Neuronal stem cell (in vitro differentiated cells): ENCODE data around the gene YIPF5.

Experiments used
- DNase-seq: peaks from one replicate; pipeline ENCODE4 v3.0.0-alpha.2; 2013; ENCODE audit warnings: low spot score
- H2AFZ ChIP-seq: one replicate; pipeline ENCODE4 v1.6.1; 2013; ENCODE audit warnings: mild to moderate bottlenecking, low read length, inconsistent platforms
- H2AK5ac ChIP-seq: 2 replicates; pipeline ENCODE4 v1.6.1; 2013; ENCODE audit warnings: low read depth, mild to moderate bottlenecking, inconsistent platforms, low read length, moderate library complexity, mixed read lengths
- H2BK120ac ChIP-seq: 2 replicates; pipeline ENCODE4 v1.6.1; 2013; ENCODE audit warnings: low read depth, mild to moderate bottlenecking, inconsistent platforms, low read length, moderate library complexity, mixed read lengths
- H2BK12ac ChIP-seq: one replicate; pipeline ENCODE4 v1.6.1; 2013; ENCODE audit warnings: low read length, inconsistent platforms
- H2BK15ac ChIP-seq: 2 replicates; pipeline ENCODE4 v1.6.1; 2013; ENCODE audit warnings: mild to moderate bottlenecking, low read length, inconsistent platforms, mixed read lengths
- H2BK5ac ChIP-seq: one replicate; pipeline ENCODE4 v1.6.1; 2013; ENCODE audit warnings: inconsistent platforms, mild to moderate bottlenecking, low read length, moderate library complexity
- H3K14ac ChIP-seq: one replicate; pipeline ENCODE4 v1.6.1; 2013; ENCODE audit warnings: low read length, inconsistent platforms
- H3K18ac ChIP-seq: 2 replicates; pipeline ENCODE4 v1.6.1; 2013; ENCODE audit warnings: low read length, inconsistent platforms
- H3K23ac ChIP-seq: 2 replicates; pipeline ENCODE4 v1.6.1; 2013; ENCODE audit warnings: low read depth, mild to moderate bottlenecking, mixed read lengths, low read length, inconsistent platforms; ENCODE audit not compliant: poor library complexity
- H3K27ac ChIP-seq: replicated peaks from 3 replicates; pipeline ENCODE4 v1.5.1; 2013; ENCODE audit warnings: low read length, inconsistent platforms
- H3K27me3 ChIP-seq, 3 experiments: 2 replicates each; pipeline ENCODE4 v1.6.1; 2013; ENCODE audit warnings: low read length in 3 of 3, mild to moderate bottlenecking in 2 of 3, inconsistent platforms in 1 of 3, low read depth in 1 of 3, mixed read lengths in 1 of 3, moderate library complexity in 1 of 3; ENCODE audit not compliant: control insufficient read depth in 3 of 3, insufficient read depth in 3 of 3
- H3K36me3 ChIP-seq, 2 donors: replicated peaks in 1 of 2; 2 replicates each; pipeline ENCODE4 v1.6.1; 2013; ENCODE audit warnings: low read length in 2 of 2; ENCODE audit not compliant: control insufficient read depth in 2 of 2, insufficient read depth in 2 of 2
- H3K4ac ChIP-seq: 2 replicates; pipeline ENCODE4 v1.6.1; 2013; ENCODE audit warnings: inconsistent platforms, mild to moderate bottlenecking, low read length, moderate library complexity
- H3K4me1 ChIP-seq, 2 donors: 1 replicate in 1 of 2; 2 replicates in 1 of 2; pipeline ENCODE4 v1.6.1; 2013; ENCODE audit warnings: low read length in 2 of 2, low read depth in 1 of 2; ENCODE audit not compliant: control insufficient read depth in 2 of 2, insufficient read depth in 1 of 2
- H3K4me2 ChIP-seq: one replicate; pipeline ENCODE4 v1.6.1; 2013; ENCODE audit warnings: mild to moderate bottlenecking, low read length, inconsistent platforms; ENCODE audit not compliant: insufficient read depth, poor library complexity, severe bottlenecking
- H3K4me3 ChIP-seq, 2 donors: 2 replicates each; pipeline ENCODE4 v1.5.1; 2013; ENCODE audit warnings: low read length in 2 of 2, mild to moderate bottlenecking in 2 of 2, inconsistent platforms in 1 of 2, moderate library complexity in 1 of 2
- H3K79me1 ChIP-seq: one replicate; pipeline ENCODE4 v1.6.1; 2013; ENCODE audit warnings: low read depth, mild to moderate bottlenecking, inconsistent platforms, low read length, moderate library complexity
- H3K9ac ChIP-seq: one replicate; pipeline ENCODE4 v1.6.1; 2013; ENCODE audit warnings: mild to moderate bottlenecking, low read depth, low read length, inconsistent platforms; ENCODE audit not compliant: poor library complexity
- H3K9me3 ChIP-seq, 2 donors: replicated peaks in 1 of 2; 2 replicates each; pipeline versions ENCODE3 to v1.6.1; 2013; ENCODE audit warnings: low read length in 2 of 2, mild to moderate bottlenecking in 2 of 2, inconsistent platforms in 1 of 2, low read depth in 1 of 2, mixed read lengths in 1 of 2, moderate library complexity in 1 of 2; ENCODE audit not compliant: control insufficient read depth in 2 of 2, insufficient read depth in 1 of 2
- H4K8ac ChIP-seq: one replicate; pipeline ENCODE4 v1.6.1; 2013; ENCODE audit warnings: low read depth, mild to moderate bottlenecking, inconsistent platforms, low read length, moderate library complexity
- H4K91ac ChIP-seq: one replicate; pipeline ENCODE4 v1.6.1; 2013; ENCODE audit warnings: low read length, low read depth, mild to moderate bottlenecking, inconsistent platforms; ENCODE audit not compliant: poor library complexity
- WGBS, 2 donors: extraction: QIAGEN DNeasy Blood & Tissue Kit; methylation state at CpG; one replicate each; pipeline ENCODE4 v1.1.7; 2013; ENCODE audit warnings: missing lambda C conversion rate in 2 of 2, mixed read lengths in 1 of 2; ENCODE audit not compliant: insufficient read length in 2 of 2, insufficient replicate concordance in 1 of 2; ENCODE audit errors: extremely low coverage in 2 of 2; 5-methylcytosine and 5-hydroxymethylcytosine counted together

Gene YIPF5

GRCh38 chr5:144207875-144208444 lies 37.5 kb upstream of the YIPF5 start:
- H3K4me3 ChIP-seq = no peak overlapping the region
- H2AFZ ChIP-seq = no peak overlapping the region
- H3K79me1 ChIP-seq = no peaks in the 10 kb centered on the region
- H2BK120ac ChIP-seq = no peak overlapping the region
- H3K4ac ChIP-seq = no peak overlapping the region
- no peak overlapping the region for H2BK5ac ChIP-seq
- peaks cover 0 to 34% (median 2%) of the 10 kb centered on the region in 3 experiments for H3K27me3 ChIP-seq
- H2BK15ac ChIP-seq = no peak overlapping the region
- no peak overlapping the region for H3K23ac ChIP-seq
- H3K14ac ChIP-seq = no peak overlapping the region
- no peak for DNase-seq
- H3K36me3 ChIP-seq = no peaks in the 10 kb centered on the region
- H3K27ac ChIP-seq = no peak overlapping the region
- H3K18ac ChIP-seq = no peak overlapping the region
- no peaks in the 10 kb centered on the region for H3K9me3 ChIP-seq
- H4K8ac ChIP-seq = no peak overlapping the region
- no peak overlapping the region for H2BK12ac ChIP-seq
- no peak overlapping the region for H3K4me2 ChIP-seq
- H2AK5ac ChIP-seq = no peak overlapping the region
- H3K4me1 ChIP-seq = peaks cover 4 to 5% of the 10 kb centered on the region in 2 donors
- H3K9ac ChIP-seq = no peak overlapping the region
- no peak overlapping the region for H4K91ac ChIP-seq

- Histone ChIP-seq H2AK5ac (no peak overlapping the region), H3K4me2 (no peak overlapping the region), H2BK120ac (no peak overlapping the region), H4K91ac (no peak overlapping the region), H2BK12ac (no peak overlapping the region), H3K9me3 (no peaks in the 10 kb centered on the region), H2AFZ (no peak overlapping the region), H3K9ac (no peak overlapping the region), H3K27me3 (peaks cover 0 to 34% (median 2%) of the 10 kb centered on the region in 3 experiments), H3K4ac (no peak overlapping the region), H3K36me3 (no peaks in the 10 kb centered on the region), H2BK15ac (no peak overlapping the region), H3K14ac (no peak overlapping the region), H3K27ac (no peak overlapping the region), H3K4me3 (no peak overlapping the region), H3K79me1 (no peaks in the 10 kb centered on the region), H3K4me1 (peaks cover 4 to 5% of the 10 kb centered on the region in 2 donors), H4K8ac (no peak overlapping the region), H3K23ac (no peak overlapping the region), H2BK5ac (no peak overlapping the region), H3K18ac (no peak overlapping the region)
- DNase-seq = no peak
- WGBS, 2 donors = no CpG with 5 or more reads among the region's 2 CpGs
These were observed 35.7 kb upstream of the YIPF5 start for GRCh38 chr5:144206141-144206540.

- Histone ChIP-seq H2BK120ac (no peak overlapping the region), H2AK5ac (no peak overlapping the region), H3K18ac (peak overlapping the region; percentile 83), H2BK5ac (no peak overlapping the region), H4K91ac (no peak overlapping the region), H3K9ac (peak overlapping the region; percentile 35), H2AFZ (peak overlapping the region; percentile 82), H3K27me3 (peaks cover 0 to 34% (median 2%) of the 10 kb centered on the region in 3 experiments), H3K27ac (no peak overlapping the region), H3K4me1 (peaks cover 4 to 5% of the 10 kb centered on the region in 2 donors), H3K36me3 (no peaks in the 10 kb centered on the region), H4K8ac (no peak overlapping the region), H2BK12ac (no peak overlapping the region), H3K4me3 (peak overlapping the region; percentile 16 to 77), H3K4me2 (peak overlapping the region; percentile 79), H3K23ac (no peak overlapping the region), H2BK15ac (peak overlapping the region; percentile 77), H3K79me1 (no peaks in the 10 kb centered on the region), H3K4ac (no peak overlapping the region), H3K9me3 (no peaks in the 10 kb centered on the region), H3K14ac (no peak overlapping the region)
- no CpG with 5 or more reads among the region's 31 CpGs for WGBS, 2 donors
- DNase-seq = no peak
These were observed 34.7 kb upstream of the YIPF5 start for GRCh38 chr5:144205141-144205551.

- no peak overlapping the region for H3K9ac ChIP-seq
- no peak overlapping the region for H2AFZ ChIP-seq
- H3K23ac ChIP-seq = no peak overlapping the region
- no peak overlapping the region for H2BK15ac ChIP-seq
- peaks cover 4 to 5% of the 10 kb centered on the region in 2 donors for H3K4me1 ChIP-seq
- H2BK12ac ChIP-seq = no peak overlapping the region
- H3K4me3 ChIP-seq = no peak overlapping the region
- H4K91ac ChIP-seq = no peak overlapping the region
- no peak overlapping the region for H3K27ac ChIP-seq
- H3K36me3 ChIP-seq = no peaks in the 10 kb centered on the region
- no CpG with 5 or more reads among the region's 10 CpGs for WGBS, 2 donors
- DNase-seq = peak; percentile 65
- H3K79me1 ChIP-seq = no peaks in the 10 kb centered on the region
- H3K27me3 ChIP-seq = peaks cover 0 to 34% (median 2%) of the 10 kb centered on the region in 3 experiments
- no peak overlapping the region for H2BK5ac ChIP-seq
- no peak overlapping the region for H2BK120ac ChIP-seq
- no peaks in the 10 kb centered on the region for H3K9me3 ChIP-seq
- H3K4me2 ChIP-seq = no peak overlapping the region
- no peak overlapping the region for H3K14ac ChIP-seq
- H3K18ac ChIP-seq = no peak overlapping the region
- H3K4ac ChIP-seq = no peak overlapping the region
- no peak overlapping the region for H4K8ac ChIP-seq
- no peak overlapping the region for H2AK5ac ChIP-seq
These were observed 33.5 kb upstream of the YIPF5 start for GRCh38 chr5:144203750-144204596.
